ENCODE data around the gene RRBP1. TPM values are rescaled to one million over a fixed set of nuclear protein-coding genes. Genes with fewer than 3 reads are reported as not detected.

The RRBP1 gene
- total RNA-seq, 2 donors from 2014 or later, result 191 to 212 TPM

DNA sequence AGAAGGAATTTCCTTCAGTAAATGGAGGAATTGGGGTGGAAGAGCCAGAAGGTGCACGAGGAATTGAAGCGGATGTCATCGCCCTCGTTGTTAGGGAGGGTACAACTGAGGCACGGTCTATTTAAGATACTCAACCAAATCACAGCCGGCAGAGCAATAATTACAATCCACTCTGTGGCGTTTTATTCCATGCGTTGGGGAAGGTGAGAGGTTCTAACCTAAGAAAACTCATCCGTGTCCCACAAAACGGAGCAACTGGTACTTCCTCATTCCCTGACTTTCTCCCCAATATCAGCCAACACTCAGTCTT is 802 bp upstream of the RRBP1 start:
- H3K4me3 ChIP-seq (ENCODE audit: low read length), result peak overlapping the region; percentile 76
- no peaks in the 10 kb centered on the region for H3K9me3 ChIP-seq (ENCODE audit: control insufficient read depth, low read length)
- Mint-ChIP-seq H3K27me3 (ENCODE audit: insufficient read depth) (peaks cover 36% of the 10 kb centered on the region), H3K4me1 (peaks cover 30% of the 10 kb centered on the region), H3K9me3 (peaks cover 11% of the 10 kb centered on the region), H3K27ac (peak overlapping the region; percentile 42), H3K4me3 (peak overlapping the region; percentile 85), H3K36me3 (ENCODE audit: low read depth) (peaks cover 17% of the 10 kb centered on the region)
- DNase-seq, result no peak
- H3K4me1 ChIP-seq (ENCODE audit: control insufficient read depth, insufficient read depth, low read length), result peaks cover 16% of the 10 kb centered on the region
- no peak overlapping the region for H3K27ac ChIP-seq (ENCODE audit: low read depth, low read length)
- TF ChIP-seq, protein P1, sequence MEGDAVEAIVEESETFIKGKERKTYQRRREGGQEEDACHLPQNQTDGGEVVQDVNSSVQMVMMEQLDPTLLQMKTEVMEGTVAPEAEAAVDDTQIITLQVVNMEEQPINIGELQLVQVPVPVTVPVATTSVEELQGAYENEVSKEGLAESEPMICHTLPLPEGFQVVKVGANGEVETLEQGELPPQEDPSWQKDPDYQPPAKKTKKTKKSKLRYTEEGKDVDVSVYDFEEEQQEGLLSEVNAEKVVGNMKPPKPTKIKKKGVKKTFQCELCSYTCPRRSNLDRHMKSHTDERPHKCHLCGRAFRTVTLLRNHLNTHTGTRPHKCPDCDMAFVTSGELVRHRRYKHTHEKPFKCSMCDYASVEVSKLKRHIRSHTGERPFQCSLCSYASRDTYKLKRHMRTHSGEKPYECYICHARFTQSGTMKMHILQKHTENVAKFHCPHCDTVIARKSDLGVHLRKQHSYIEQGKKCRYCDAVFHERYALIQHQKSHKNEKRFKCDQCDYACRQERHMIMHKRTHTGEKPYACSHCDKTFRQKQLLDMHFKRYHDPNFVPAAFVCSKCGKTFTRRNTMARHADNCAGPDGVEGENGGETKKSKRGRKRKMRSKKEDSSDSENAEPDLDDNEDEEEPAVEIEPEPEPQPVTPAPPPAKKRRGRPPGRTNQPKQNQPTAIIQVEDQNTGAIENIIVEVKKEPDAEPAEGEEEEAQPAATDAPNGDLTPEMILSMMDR (conservative IDR thresholded peaks at IDR 0.05), result no peak
- H3K9ac ChIP-seq (ENCODE audit: extremely low read depth, low read length, poor library complexity, severe bottlenecking), result no peak overlapping the region
- H3K36me3 ChIP-seq (ENCODE audit: control insufficient read depth, insufficient read depth, low read length), result peaks cover 20% of the 10 kb centered on the region
- H3K27me3 ChIP-seq (ENCODE audit: control insufficient read depth, insufficient read depth, low read length, poor library complexity, severe bottlenecking), result no peaks in the 10 kb centered on the region
- WGBS, 2 experiments (ENCODE audit: insufficient coverage in 1 of 2, insufficient read length in 1 of 2), result 43 to 56% methylated on average over 5 to 10 of the region's 10 CpGs

DNA sequence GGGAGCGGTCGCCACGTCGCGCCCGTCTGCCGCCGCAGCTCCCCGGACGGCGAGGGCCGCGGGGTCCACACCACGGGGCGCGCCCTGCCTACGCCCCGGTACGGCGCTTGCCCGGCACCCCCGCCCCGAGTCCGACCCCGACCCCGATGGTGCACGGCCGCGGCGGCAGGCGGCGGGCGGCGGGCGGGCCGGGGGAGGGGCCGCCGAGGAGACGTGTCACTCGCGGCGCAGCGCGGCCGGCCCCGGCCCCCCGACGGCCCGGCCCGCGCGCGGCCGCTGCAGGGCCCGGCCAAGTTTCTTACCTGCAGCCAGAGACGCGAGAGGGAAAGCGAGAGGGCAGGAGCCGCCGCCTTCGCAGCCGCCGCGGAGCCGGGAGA is 328 bp downstream of the RRBP1 start:
- TF ChIP-seq, protein P1 (conservative IDR thresholded peaks at IDR 0.05), result no peak
- H3K9ac ChIP-seq (ENCODE audit: extremely low read depth, low read length, poor library complexity, severe bottlenecking), result peak overlapping the region; percentile 53
- no peaks in the 10 kb centered on the region for H3K27me3 ChIP-seq (ENCODE audit: control insufficient read depth, insufficient read depth, low read length, poor library complexity, severe bottlenecking)
- H3K4me1 ChIP-seq (ENCODE audit: control insufficient read depth, insufficient read depth, low read length), result peaks cover 16% of the 10 kb centered on the region
- Mint-ChIP-seq H3K27ac (no peak overlapping the region), H3K27me3 (ENCODE audit: insufficient read depth) (peaks cover 24% of the 10 kb centered on the region), H3K4me1 (peaks cover 34% of the 10 kb centered on the region), H3K4me3 (peak overlapping the region; percentile 85), H3K36me3 (ENCODE audit: low read depth) (peaks cover 27% of the 10 kb centered on the region), H3K9me3 (peaks cover 4% of the 10 kb centered on the region)
- DNase-seq, result no peak
- 0% methylated on average over 65 of the region's 65 CpGs; no CpG with 5 or more reads in 1 of the 2 experiments for WGBS, 2 experiments (ENCODE audit: insufficient coverage in 1 of 2, insufficient read length in 1 of 2)
- no peaks in the 10 kb centered on the region for H3K9me3 ChIP-seq (ENCODE audit: control insufficient read depth, low read length)
- peaks cover 31% of the 10 kb centered on the region for H3K36me3 ChIP-seq (ENCODE audit: control insufficient read depth, insufficient read depth, low read length)
- no peak overlapping the region for H3K27ac ChIP-seq (ENCODE audit: low read depth, low read length)
- peak overlapping the region; percentile 58 for H3K4me3 ChIP-seq (ENCODE audit: low read length)

DNA sequence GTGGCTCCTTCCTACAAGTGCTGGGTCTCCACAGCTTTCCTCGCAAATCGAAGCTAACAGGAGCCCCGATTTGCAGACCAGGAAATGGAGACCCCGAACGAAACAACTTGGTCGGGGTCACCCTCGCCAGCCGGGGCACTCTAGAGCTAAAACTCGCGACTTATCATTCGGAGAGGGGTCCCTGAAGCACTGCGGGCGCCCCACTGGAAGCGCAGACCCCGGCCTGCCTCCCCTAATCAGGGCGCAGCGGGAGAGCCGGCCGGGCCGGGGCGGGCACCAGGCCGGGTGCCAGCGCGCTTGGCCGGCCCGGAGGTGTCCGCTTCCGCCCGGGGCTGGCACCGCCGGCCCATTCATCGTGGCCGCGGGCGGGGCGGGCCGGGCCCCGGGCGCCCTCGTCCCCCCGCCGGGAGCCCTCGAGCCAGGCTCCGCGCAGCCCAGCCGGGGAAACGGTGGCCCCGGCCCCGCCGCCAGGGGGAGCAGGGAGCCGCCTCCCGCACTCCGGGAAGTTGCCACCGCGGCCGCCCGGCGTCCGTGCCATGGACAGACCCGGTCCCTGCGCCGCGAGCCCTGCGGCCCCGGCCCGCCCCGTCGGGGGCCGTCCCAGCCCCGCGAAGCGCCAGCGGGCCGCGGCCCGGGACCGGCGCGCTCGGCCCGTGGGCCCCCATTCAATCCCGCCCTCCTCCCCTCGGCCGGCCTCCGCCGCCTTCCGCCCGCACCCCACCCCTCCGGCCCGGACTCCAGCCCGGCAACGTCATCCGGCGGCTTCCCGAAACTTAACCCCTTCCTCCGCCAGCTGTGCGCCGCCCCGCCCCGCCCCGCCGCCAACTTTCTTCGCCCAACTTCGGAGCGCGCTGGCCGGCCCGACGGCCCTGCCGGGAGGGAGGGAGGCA is 961 bp downstream of the RRBP1 start:
- Histone ChIP-seq H3K27ac (ENCODE audit: low read depth, low read length) (no peak overlapping the region), H3K4me1 (ENCODE audit: control insufficient read depth, insufficient read depth, low read length) (peaks cover 16% of the 10 kb centered on the region), H3K9ac (ENCODE audit: extremely low read depth, low read length, poor library complexity, severe bottlenecking) (peak overlapping the region; percentile 91)

More for the DNA sequence above, 961 bp downstream of the RRBP1 start:
- H3K9me3 Mint-ChIP-seq, result no peaks in the 10 kb centered on the region
- peak overlapping the region; percentile 92 for H3K27ac Mint-ChIP-seq
- H3K36me3 ChIP-seq (ENCODE audit: control insufficient read depth, insufficient read depth, low read length), result peaks cover 37% of the 10 kb centered on the region
- H3K4me3 Mint-ChIP-seq, result peak overlapping the region; percentile 85
- 0% methylated on average over 31 to 110 of the region's 110 CpGs for WGBS, 2 experiments (ENCODE audit: insufficient coverage in 1 of 2, insufficient read length in 1 of 2)
- TF ChIP-seq, protein P1 (conservative IDR thresholded peaks at IDR 0.05), result peak; percentile 77
- H3K36me3 Mint-ChIP-seq (ENCODE audit: low read depth), result peaks cover 33% of the 10 kb centered on the region
- H3K4me3 ChIP-seq (ENCODE audit: low read length), result peak overlapping the region; percentile 90
- peaks cover 36% of the 10 kb centered on the region for H3K4me1 Mint-ChIP-seq
- no peaks in the 10 kb centered on the region for H3K9me3 ChIP-seq (ENCODE audit: control insufficient read depth, low read length)
- DNase-seq, result peak; percentile 93
- H3K27me3 Mint-ChIP-seq (ENCODE audit: insufficient read depth), result peaks cover 20% of the 10 kb centered on the region
- no peaks in the 10 kb centered on the region for H3K27me3 ChIP-seq (ENCODE audit: control insufficient read depth, insufficient read depth, low read length, poor library complexity, severe bottlenecking)

Data from endodermal cell (in vitro differentiated cells).